AG08396 (cell line): ENCODE data around the gene AIP.
"Not testable (repeated sequence)": the region's sequence is repeated elsewhere in the genome, so short reads cannot be mapped to it uniquely, and the experiment has no call there.

Source experiments
- DNase-seq: peaks from one replicate; pipeline ENCODE4 v3.0.0; 2012; ENCODE audit warnings: low spot score, mixed read lengths

AIP gene

GRCh38 chr11:67468759-67469507, 13.9 kb upstream of the AIP start, which contains the start of gene TMEM134:
Gene TMEM134, minus strand, starts transcription at chr11:67469251. Its CDS starts 59 bp downstream, at chr11:67469192.
- DNase-seq, result peak; percentile 99

GRCh38 chr11:67469508-67469811, 13.4 kb upstream of the AIP start:
- DNase-seq, result no peak

GRCh38 chr11:67470337-67471002, 12.4 kb upstream of the AIP start:
- no peak for DNase-seq

GRCh38 chr11:67472882-67473281, 9.9 kb upstream of the AIP start:
- DNase-seq, result no peak

- not testable (repeated sequence) for DNase-seq
Observed at GRCh38 chr11:67476692-67477091, 6.1 kb upstream of the AIP start.

GRCh38 chr11:67477344-67478050, 5.3 kb upstream of the AIP start:
- DNase-seq, result not testable (repeated sequence)

DNA sequence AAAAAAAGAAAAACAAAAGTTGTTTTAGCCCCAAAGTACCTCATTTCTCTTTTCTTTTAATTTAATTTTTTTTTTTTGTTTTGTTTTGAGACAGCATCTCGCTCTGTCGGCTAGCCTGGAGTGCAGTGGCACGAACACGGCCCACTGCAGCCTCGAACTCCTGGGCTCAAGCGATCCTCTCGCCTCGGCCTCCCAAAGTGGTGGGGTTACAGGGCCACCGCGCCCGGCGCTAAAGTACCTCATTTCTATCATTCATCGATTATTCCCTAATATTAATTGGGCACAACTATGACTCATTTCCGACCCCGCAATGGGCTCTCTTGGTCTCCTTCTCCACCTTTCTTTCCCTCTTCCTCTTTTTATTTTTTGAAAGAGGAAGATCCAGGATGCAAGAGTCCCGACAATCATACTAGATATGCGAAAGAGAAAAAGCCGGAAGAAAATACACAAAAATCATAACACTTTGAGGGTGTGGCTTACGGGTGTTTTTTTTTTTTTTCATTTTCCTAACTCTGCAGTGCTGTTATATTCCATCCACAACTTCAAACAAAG, 475 bp upstream of the AIP start:
- peak; percentile 51 for DNase-seq

DNA sequence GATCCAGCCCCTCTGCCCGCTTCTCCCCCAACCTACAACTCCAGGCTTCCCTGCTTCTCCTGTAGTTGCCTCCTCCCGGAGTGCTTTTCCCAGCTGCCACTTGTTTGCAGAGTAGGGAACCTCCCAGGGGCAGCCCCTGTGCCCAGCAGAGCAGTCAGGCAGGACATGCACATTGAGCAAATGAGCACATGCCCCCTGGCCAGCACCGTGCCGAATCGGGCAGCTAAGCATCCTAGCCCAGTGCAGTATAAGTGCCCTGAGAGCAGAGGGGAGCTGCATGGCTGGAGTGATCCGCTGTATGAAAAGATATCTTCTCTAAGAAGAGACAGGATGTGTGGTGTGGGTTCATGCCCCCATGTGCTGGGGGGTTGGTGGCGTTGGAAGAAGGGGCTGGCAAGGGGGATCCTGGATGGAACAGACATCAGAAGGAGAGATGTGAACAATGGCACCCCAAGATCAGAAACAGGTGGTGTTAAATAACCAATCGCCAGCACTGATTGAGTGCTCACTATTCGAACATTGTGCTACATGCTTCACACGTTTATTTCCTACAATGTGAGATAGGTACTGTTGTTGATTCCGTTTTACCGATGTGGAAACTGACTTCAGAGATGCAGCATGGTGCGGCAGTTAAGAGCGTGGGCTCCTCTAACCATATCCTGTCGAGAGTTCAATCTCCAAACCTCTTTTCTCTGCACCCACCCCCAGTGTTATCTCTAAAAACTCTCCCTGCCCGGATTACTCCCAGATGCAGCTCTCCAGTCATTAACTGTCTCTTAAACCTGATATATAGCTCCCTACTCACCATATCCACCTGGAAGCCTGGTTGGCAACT, 1.2 kb downstream of the AIP start:
- DNase-seq, result no peak

GRCh38 chr11:67484847-67485311, 2.1 kb downstream of the AIP start:
- no peak for DNase-seq

- not testable (repeated sequence) for DNase-seq
Observed at GRCh38 chr11:67485873-67486361, 3.1 kb downstream of the AIP start.

GRCh38 chr11:67486481-67487195, 3.8 kb downstream of the AIP start:
- no peak for DNase-seq

GRCh38 chr11:67489203-67489884, 6.5 kb downstream of the AIP start:
- DNase-seq, result no peak

- no peak for DNase-seq
Observed at GRCh38 chr11:67489885-67490726, 7.3 kb downstream of the AIP start.

- no peak for DNase-seq
Observed at GRCh38 chr11:67490727-67491065, 7.9 kb downstream of the AIP start.

- no peak for DNase-seq
Observed at GRCh38 chr11:67491276-67492068, 8.6 kb downstream of the AIP start.

GRCh38 chr11:67492069-67492727, 9.4 kb downstream of the AIP start:
- DNase-seq, result no peak

- no peak for DNase-seq
Observed at GRCh38 chr11:67492801-67493547, 10.1 kb downstream of the AIP start.
